ENCODE measurements around the gene BPTF.
"Not testable (repeated sequence)": the region's sequence is repeated elsewhere in the genome, so short reads cannot be mapped to it uniquely, and the experiment has no call there.

DNA sequence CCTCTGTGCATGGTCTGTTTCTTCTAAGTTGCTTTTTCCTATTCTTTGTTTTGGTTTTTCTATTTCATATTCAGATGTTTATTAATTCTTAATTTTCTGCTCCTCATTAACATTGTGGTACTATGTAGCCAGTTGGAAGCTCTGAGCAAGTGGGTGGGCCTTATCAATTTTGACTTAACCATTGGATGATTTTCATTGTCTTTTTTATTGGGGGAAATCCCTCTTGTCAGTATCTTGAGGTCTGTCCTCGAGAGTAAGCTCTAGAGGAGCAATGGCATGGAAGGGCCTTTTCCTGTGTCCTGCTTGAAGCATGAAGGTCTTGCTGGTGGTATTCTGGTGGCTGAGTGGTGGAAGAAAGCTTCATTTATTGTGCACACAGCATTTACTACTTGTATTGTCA lies 31.1 kb downstream of the BPTF start:
- TF ChIP-seq, protein P1, sequence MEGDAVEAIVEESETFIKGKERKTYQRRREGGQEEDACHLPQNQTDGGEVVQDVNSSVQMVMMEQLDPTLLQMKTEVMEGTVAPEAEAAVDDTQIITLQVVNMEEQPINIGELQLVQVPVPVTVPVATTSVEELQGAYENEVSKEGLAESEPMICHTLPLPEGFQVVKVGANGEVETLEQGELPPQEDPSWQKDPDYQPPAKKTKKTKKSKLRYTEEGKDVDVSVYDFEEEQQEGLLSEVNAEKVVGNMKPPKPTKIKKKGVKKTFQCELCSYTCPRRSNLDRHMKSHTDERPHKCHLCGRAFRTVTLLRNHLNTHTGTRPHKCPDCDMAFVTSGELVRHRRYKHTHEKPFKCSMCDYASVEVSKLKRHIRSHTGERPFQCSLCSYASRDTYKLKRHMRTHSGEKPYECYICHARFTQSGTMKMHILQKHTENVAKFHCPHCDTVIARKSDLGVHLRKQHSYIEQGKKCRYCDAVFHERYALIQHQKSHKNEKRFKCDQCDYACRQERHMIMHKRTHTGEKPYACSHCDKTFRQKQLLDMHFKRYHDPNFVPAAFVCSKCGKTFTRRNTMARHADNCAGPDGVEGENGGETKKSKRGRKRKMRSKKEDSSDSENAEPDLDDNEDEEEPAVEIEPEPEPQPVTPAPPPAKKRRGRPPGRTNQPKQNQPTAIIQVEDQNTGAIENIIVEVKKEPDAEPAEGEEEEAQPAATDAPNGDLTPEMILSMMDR (IDR thresholded peaks at IDR 0.05), result not testable (repeated sequence)
- not testable (repeated sequence) for TF ChIP-seq ZFX (IDR thresholded peaks at IDR 0.05; ENCODE audit: borderline replicate concordance)

Data from 22Rv1 (cell line).